Gastroesophageal sphincter (tissue), 3 donors: Measurements from ENCODE around the gene BCAS3.

Experiments
- CTCF ChIP-seq, 4 experiments: fragments of 200-600 bp in 2 of 4; fragments of 450-650 bp in 2 of 4; sonication (generic) in 1 of 4; IDR thresholded peaks; one replicate each; pipeline ENCODE4 v1.5.1; 2017 to 2019; ENCODE audit warnings: antibody characterized with exemption in 4 of 4, mild to moderate bottlenecking in 2 of 4, moderate library complexity in 2 of 4
- EP300 ChIP-seq: sonication (generic); formaldehyde crosslinking; IDR thresholded peaks from one replicate; pipeline ENCODE4 v1.6.1; 2017; ENCODE audit warnings: antibody characterized with exemption, mild to moderate bottlenecking
- POLR2A ChIP-seq, 2 donors: fragments of 450-650 bp; IDR thresholded peaks; one replicate each; pipeline ENCODE4 v1.6.1; 2017; ENCODE audit warnings: antibody characterized with exemption in 2 of 2, mild to moderate bottlenecking in 2 of 2, moderate library complexity in 1 of 2

GRCh38 chr17:61309362-61310256 is 632.0 kb downstream of the BCAS3 start:
- TF ChIP-seq CTCF (IDR thresholded peaks at IDR 0.05) (no peak), EP300 (no peak), POLR2A (IDR thresholded peaks at IDR 0.05) (no peak)
